GM18519 (cell line): ENCODE measurements around the gene THAP4.

Source experiments
- ATAC-seq: cut with Tn5 transposase; IDR thresholded peaks from one replicate; pipeline ENCODE4 v1.9.1; 2021; ENCODE audit warnings: mild to moderate bottlenecking, moderate library complexity; ENCODE audit not compliant: unreplicated experiment, low FRiP score

THAP4 gene

DNA sequence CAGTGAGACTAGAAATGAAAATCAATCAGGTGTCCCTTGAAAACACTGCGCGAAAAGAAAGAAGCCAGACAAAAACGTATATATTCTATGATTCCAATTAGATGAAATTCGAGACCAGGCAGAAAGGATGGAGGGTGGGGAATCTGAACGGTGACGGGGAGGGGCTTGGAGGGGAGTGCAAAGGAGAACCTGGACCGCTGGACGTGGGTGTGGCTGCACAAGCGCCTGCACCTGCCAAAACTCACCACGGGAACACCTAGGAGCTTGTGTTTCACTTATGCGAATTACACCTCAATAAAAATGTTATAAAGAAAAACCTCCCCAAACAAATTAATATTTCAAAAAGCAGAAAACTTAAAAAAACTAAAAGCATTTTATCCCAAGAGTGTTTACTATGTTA, 21.9 kb downstream of the THAP4 start:
- no peak for ATAC-seq

DNA sequence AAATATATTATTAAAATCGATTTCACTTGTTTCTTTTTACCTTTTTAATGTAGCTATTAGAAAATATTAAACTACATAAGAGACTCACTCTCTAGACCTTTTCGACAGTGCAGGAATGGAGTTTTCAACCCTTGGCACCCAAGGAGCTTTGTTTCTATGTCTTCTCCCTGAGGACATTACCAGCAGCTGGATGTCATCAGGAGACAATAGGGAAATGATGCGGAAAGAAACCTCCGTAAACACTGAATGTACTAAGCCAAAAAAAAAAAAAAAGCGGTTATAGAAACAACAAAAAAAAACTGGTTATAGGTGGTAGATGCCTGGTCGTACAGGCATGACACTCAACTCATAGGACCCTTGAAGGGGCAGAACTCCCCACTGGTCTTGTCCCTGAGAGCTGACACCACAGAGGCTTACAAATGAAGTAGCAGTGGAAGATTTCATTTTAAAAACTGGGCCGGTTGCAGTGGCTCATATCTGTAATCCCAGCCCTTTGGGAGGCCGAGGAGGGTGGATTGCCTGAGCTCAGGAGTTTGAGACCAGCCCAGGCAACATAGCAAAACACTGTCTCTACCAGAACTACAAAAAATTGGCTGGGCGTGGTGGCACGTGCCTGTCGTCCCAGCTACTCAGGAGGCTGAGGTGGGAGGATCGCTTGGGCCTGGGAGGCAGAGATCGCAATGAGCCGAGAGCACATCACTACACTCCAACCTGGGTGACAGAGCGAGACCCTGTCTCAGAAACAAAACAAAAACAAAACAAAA, 23.8 kb downstream of the THAP4 start:
- ATAC-seq = no peak

DNA sequence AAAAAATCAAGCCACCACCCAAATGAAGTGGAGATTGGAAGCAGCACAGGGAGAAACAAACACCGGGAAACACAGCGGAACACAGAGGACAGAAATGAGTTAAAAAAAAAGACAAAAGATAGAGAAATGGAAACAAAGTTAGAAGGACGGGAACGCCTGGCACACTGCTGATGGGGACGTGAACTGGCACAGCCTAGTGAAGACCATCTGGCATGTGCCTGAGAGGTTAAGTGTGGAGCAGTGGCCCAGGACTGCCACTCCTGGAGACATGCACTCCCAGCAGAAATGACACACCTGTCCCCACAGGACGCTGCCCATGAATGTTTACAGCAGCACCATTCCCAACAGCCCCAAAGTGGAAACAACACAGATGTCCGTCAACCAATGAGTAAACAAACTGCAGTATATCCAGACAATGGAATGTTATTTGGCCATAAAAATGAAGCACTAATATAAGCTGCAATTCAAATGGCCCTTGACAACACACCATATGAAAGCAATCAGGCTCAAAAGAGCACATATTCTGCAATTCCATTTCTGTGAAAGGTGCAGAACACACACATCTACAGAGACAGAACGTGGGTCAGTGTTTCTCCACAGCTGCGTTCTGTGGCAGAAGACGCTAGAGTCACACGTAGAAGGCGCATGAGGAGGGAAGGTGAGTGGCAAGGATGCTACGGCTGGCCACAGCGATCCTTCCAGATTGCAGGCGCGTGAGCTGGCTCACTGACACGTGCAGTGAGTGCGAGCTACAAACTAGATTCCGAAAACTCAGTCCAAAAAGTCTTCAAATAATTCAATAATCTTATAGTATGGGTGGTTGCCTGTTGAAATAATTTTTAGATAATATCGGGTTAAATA, 24.6 kb downstream of the THAP4 start:
- no peak for ATAC-seq

DNA sequence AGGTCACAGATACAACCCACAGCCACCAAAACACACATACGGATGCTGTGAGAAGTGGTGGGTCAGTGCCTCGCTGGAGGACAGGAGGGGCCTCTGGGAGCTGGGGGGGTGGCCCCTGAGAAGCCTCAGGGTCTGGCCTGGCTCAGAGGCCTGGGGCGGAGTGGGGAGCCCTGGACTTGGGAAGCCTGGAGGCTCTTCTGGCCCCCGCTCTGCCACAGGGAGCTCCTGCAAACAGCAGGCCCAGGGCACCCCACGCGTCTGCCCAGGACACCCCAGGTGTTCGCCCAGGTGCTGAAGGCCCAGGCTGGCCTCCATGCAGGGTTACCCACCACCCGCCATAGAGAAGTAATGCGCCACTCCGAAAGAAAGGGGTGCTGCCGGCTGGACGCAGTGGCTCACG, 25.9 kb downstream of the THAP4 start:
- no peak for ATAC-seq

DNA sequence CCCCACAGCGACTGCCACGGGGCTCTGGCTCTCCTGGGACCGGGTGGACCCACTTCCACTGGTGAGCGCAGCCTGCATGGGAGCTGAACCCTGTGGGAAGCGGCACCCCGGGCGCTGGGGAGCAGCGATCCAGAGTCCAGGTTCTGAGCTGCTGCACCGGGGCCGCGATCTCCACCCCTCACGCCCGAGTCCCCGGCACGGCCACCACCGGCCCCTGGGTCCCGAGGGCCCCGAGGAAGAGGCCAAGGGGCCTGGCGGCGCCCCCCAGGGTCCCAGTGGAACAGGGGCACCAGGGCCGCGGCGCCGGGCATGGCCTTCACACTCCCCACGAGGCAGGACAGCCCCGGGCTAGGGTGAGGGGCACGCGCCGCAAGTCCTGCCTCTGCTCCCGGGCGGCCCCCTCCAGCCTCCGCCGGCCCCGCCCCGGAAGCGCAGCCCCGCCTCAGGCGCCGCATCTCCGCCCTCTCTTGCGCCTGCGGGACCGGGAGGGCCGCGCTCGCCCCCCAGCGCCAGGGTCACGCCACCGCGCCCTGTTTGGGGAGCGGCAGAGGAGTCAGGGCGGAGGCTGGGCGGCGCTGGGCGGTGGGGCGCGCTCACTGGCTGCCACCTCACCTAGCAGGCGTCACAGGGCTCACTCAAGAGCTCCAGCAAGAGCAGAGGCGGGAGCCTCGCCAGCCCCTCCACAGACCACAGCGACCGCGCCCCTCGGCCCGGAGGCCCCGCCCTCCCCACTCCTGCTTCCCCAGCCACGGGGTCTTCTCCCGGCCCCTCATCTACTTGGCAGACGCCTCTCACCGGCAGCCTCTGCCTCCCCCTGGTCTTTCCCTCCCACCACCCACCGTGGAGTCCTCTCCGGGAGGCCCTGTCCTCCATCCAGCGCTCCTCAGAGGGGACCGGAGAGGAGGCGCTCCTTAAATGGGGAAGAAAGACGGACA, 26.8 kb downstream of the THAP4 start:
- ATAC-seq = peak; percentile 83

DNA sequence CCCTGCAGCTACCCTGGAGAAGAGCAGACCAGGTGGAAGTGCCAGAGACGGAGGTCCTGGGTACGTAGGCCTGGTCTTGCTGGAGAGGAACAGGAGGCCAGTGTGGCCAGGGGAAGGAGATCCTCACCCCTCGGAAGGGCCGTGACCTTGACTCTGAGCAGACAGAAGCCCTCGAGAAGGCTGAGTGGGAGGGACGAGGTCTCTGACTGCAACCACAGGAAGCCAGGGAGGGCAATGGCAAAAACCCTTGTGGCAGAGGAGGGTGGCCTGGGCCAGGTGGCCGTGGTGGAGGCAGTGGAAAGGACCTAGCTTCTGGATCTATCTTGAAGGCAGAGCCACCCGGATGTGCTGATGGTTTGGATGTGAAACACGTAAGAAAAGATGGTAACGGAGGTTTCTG, 28.1 kb downstream of the THAP4 start:
- no peak for ATAC-seq

DNA sequence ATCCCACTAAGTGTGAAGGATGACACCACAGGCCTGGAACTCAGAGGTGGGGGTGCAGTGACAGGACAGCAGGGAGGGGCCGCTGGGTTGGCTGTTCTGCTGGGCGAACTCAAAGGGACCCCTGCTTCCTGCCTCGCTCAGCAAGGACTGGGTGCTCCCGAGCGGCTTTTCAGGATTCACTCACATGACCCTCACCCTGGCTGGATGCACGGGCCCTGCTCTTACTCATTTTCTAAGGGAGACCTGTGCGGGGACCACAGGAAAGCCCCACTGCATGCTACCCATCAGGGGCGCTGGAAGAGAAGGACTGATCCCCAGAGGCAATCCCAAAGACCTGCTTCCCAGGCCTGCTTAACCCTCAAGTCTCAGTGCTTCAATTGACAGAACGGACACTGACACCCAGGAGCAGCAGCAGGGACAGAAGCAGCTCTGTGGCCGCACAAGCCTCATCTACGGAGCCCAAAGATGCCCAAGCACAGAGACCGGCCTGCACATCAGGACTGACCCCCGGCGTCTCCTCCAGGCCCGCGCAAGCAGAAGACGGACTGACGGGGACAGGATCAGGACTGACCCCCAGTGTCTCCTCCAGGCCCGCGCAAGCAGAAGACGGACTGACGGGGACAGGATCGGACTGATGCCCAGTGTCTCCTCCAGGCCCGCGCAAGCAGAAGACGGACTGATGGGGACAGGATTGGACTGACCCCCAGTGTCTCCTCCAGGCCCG, 29.6 kb downstream of the THAP4 start:
- ATAC-seq = no peak

DNA sequence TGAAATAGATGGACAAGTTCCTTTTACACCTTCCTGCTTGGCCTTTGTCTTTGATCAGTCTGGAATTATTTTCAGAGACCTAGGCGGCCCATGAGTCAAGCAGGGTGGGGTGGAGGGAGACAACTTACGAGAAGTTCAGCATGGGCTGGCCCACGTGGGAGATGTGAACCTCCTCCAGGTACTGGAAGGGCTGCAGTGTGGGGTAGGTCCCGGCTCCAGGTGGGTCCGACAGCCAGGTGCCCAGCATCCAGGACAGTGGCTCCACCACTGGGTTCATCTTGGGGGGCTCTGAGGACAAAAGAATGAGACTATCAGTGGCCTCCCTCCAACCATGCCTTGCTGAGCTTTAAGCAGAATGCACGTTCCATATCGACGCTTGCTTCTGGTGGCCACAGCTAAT, 30.8 kb downstream of the THAP4 start:
- ATAC-seq = no peak

DNA sequence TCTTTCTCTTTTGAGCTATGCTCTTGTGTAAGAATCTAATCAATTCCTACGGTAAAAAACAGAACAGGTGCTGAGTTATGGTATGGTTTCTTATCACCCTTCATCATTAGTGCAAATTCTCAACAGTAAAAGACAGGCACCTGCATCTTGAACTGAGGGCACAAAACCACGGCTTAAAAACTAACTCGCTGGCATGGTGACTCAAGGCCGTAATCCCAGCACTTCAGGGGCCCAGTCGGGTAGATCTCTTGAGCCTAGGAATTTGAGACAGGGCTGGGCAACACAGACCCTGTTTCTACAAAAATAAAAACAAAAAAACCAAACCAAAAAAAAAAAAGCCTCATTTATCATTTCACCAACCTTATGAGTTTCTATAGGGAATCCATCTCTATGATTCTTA, 33.3 kb downstream of the THAP4 start:
- ATAC-seq = no peak

DNA sequence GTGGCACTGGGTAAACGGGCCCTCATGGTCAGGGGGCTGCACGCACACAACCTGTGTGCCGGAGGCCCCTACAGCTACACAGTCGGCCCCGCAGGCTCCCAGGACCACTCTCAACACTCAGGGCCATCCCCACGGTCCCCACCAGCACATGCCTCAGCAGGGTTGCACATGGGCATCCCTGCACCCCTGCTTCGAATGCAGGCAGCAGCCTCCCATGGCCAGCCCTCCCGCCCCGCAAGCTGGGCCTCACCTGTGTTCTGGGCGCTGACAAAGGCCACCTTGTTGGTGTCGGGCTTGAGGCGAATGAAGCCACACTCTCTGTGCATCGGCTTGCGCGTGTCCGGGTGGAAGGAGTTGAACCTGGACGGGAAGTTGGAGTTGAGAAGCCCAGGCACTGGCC, 34.2 kb downstream of the THAP4 start:
- no peak for ATAC-seq

DNA sequence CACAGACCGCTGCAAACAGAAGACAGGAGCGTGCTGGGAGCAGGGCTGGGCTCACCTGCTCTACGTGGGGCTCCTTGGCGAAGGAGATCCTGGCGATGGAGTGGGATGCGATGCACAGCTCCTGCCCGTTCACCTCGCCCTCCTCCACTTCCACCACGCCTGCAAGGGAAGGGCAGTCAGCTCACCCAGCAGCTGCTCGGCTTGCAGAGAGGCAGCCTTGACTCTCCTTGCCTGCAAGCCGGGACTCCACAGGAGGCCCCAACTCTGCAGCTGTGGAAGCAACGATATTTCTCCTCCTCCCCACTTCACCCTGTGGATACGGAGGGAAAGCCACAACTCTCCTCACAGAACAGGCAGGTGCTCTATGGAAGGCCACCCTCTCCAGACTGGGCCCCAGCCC, 35.1 kb downstream of the THAP4 start:
- no peak for ATAC-seq

DNA sequence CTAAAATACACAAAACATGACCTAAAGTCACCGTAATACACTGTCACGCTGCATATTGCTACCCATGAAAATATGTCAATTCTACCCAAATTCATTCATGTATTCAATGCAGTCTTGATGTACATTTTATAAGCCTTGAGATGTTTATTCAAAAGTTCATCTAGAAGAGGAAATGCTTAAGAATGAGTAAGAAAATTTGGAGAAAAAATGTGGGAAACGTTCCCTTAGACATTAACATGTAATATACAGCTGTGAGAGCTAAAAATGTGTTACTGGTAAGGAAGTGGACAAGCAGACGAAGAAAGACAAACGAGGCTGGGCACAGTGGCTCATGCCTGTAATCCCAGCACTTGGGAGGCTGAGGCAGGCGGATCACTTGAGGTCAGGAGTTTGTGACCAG, 37.3 kb downstream of the THAP4 start:
- no peak for ATAC-seq

DNA sequence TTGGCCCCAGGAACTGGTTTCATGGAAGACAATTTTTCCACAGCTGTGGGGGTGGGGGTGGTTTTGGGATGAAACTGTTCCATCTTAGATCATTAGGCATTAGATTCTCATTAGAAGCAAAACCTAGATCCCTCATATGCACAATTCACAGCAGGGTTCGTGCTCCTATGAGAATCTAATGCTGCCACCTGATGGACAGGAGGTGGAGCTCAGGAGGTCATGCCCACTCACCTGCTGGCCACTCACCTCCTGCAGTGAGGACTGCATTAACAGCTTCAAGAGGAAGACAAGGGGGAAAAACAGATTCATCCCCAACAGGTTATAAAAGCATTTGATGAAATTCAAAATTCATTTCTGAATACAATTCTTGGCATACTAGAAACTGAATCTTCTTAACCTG, 38.5 kb downstream of the THAP4 start:
- no peak for ATAC-seq

DNA sequence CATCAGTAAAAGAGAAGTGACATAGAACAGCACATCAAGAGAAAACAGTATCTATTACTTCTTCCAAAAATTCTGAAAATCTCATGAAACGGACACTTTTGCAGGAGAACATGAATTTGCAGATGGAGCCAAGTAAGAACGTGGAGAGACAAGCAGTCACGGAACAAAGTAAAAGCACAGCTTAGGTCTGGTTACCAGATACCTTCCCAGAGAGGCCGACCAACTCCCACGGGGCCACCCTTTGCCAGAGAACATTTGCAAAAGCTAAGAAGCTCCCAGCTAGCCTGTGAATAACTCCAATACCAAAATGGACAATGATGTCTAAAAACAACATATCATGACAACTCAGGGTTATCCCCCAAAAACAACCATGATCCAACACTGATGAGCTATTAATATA, 38.9 kb downstream of the THAP4 start:
- ATAC-seq = no peak

DNA sequence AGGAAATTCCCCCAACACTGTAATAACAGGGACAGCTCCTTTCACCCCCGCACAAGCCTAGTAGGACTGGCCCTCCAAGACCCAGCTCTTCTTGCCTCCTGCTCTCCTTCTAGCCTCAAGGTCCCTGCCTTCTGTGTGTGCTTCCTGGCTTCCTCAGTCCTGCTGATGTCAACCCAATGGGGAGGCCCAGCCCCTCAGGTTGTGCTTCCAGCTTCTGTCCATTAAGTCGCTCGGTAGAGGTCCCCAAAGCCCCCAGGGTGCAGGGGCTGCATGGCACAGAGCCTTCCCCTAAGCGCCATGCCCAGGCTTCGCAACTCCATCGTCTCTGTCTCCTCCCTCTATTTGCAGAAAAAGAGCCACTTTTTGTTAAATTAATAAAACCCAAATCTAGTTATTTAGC, 39.4 kb downstream of the THAP4 start:
- ATAC-seq = no peak

DNA sequence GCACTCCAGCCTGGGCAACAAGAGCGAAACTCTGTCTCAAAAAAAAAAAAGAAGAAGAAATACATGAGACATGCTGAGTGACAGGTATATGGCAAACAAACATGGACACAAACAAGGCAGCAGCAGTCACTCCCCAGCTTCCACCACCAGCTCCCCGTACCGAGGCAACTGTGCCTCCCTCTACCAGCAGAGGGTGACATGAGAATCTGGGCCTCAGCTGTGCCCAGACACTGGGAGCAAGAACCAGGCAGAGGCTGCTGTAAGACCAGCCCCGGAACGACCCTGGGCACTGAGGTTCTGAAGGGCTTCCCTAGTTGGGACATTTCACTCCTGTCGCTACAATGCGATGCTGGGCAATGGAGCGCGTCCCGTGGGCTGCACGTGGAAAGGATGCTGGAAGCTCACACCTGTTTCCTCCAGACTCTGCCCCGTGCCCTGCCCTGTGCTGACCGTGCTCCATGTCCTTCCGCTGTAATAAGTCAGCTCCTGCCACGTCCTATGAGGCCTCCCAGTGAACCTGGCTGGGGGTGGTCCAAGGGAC, 41.3 kb downstream of the THAP4 start:
- no peak for ATAC-seq

DNA sequence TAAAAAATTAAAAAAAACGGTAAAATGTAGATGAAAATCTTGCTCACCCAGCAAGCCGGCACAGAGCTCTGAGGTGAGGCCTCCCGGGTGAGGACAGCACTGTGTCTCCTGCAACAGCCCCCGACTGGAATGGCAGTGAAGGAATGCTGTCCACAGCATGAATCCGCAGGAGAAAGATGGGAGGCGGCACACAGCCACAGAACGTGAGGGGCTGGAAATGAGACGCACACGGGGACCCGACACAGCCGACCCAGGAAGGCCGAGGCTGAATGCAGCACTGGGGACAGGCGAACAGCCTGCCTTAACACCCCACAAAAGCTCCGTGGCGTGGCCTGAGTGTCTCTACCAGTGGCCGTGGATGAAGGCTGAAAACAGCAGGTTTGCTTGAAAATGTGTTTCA, 43.7 kb downstream of the THAP4 start:
- no peak for ATAC-seq

DNA sequence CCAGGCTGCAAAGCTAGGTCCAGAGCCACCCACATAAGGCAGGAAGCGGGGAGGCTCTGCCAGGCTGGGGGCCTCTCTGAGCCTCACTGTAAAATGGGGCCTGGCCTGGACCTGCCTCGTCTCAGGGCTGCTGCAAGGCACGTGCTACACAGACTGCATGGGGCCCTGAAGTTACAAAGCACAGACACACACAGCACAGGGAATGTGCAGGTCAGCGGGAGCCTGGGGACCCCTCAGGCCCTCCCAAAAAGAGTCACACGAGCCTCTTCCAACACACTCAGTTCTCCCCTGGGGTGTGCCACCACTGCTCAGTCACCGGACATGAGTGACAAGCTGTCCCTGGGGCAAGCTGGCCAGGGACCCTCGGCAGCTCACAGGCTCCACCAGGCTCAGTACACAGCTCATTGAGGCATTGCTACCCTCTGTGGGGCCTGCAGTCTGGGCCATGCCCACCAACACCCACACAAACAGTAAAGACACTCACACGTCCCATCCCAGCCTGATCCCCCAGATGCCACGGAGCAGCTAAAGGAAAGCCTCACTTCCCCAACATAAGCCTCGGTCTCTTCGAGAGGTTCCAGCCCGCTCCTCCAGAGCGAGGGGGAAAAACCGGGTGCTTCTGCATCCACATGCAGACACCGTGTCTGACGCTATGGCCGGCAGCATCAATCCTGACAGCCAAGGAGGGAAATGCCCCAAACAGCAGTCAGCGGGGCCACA, 44.7 kb downstream of the THAP4 start:
- no peak for ATAC-seq
